ENCODE data around the gene MPPED1.

The MPPED1 gene

DNA sequence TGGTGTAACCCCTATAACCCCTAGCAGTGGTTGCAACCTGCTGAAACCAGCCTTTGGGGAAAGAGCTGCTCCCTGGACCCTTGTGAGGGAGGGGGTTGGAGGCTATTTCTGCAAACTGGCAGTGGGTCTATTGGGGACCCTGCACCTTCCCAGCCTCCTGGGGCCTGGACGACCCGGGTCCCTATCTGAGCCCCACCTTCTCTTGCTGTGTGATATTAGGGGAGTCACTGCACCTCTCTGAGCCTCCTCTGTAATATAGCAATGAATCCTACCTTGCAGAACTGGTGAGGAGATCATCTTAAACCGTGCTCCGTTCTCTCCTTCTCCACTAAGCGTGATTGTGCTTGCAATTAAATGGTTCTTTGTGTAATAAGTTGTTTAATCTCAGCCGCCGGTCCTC, 24.0 kb upstream of the MPPED1 start:
- TF ChIP-seq CTCF (IDR thresholded peaks at IDR 0.05) (no peak), ZFX (IDR thresholded peaks at IDR 0.05; ENCODE audit: borderline replicate concordance) (no peak)

GRCh38 chr22:43388420-43388851, 23.4 kb upstream of the MPPED1 start:
- H3K27ac ChIP-seq = no peak overlapping the region
- TF ChIP-seq CTCF (IDR thresholded peaks at IDR 0.05) (peak; percentile 98), ZFX (IDR thresholded peaks at IDR 0.05; ENCODE audit: borderline replicate concordance) (no peak)

More for the DNA sequence above, 24.0 kb upstream of the MPPED1 start:
- H3K27ac ChIP-seq = no peak overlapping the region

- TF ChIP-seq ZFX (IDR thresholded peaks at IDR 0.05; ENCODE audit: borderline replicate concordance) = no peak
- no peak for TF ChIP-seq CTCF (IDR thresholded peaks at IDR 0.05)
- H3K27ac ChIP-seq = no peak overlapping the region
Measured at GRCh38 chr22:43389227-43389836, 22.5 kb upstream of the MPPED1 start.

DNA sequence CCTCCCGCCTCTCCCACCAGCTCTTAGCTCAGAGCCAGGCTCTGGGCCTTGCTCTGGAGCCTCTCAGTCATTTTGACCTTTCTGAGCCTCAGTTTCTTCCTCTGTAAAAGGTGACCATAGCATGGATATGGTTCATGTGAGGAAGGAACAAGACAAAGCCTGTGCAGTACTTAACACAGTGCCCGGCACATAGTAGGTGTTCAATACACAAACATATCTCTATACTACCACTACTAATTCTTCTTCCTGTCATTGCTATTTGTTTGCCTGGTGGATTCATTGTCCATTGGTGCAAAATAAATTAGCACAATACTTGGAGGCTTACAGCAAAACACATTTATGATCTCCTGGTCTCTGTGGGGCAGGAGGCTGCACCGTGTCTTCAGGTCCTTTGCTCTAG, 21.6 kb upstream of the MPPED1 start:
- H3K27ac ChIP-seq = no peak overlapping the region
- TF ChIP-seq CTCF (IDR thresholded peaks at IDR 0.05) (no peak), ZFX (IDR thresholded peaks at IDR 0.05; ENCODE audit: borderline replicate concordance) (no peak)

GRCh38 chr22:43390872-43391271, 20.9 kb upstream of the MPPED1 start:
- TF ChIP-seq ZFX (IDR thresholded peaks at IDR 0.05; ENCODE audit: borderline replicate concordance) = no peak
- no peak for TF ChIP-seq CTCF (IDR thresholded peaks at IDR 0.05)

GRCh38 chr22:43391306-43391705, 20.5 kb upstream of the MPPED1 start:
- H3K27ac ChIP-seq = no peak overlapping the region
- no peak for TF ChIP-seq ZFX (IDR thresholded peaks at IDR 0.05; ENCODE audit: borderline replicate concordance)
- no peak for TF ChIP-seq CTCF (IDR thresholded peaks at IDR 0.05)

More at GRCh38 chr22:43390872-43391271, 20.9 kb upstream of the MPPED1 start:
- H3K27ac ChIP-seq = no peak overlapping the region

- no peak overlapping the region for H3K27ac ChIP-seq
- TF ChIP-seq CTCF (IDR thresholded peaks at IDR 0.05) (no peak), ZFX (IDR thresholded peaks at IDR 0.05; ENCODE audit: borderline replicate concordance) (no peak)
Measured at GRCh38 chr22:43392385-43392989, 19.3 kb upstream of the MPPED1 start.
